HG02870 (cell line): ENCODE results near the gene UIMC1.
"Not testable (repeated sequence)": the region's sequence is repeated elsewhere in the genome, so short reads cannot be mapped to it uniquely, and the experiment has no call there.

ENCODE experiments used
- ATAC-seq: cut with Tn5 transposase; IDR thresholded peaks from one replicate; pipeline ENCODE4 v1.9.1; 2021; ENCODE audit warnings: mild to moderate bottlenecking, moderate library complexity; ENCODE audit not compliant: unreplicated experiment

The UIMC1 gene

GRCh38 chr5:176873011-176873410 lies 133.6 kb downstream of the UIMC1 start:
- ATAC-seq: not testable (repeated sequence)

- not testable (repeated sequence) for ATAC-seq
Observed at GRCh38 chr5:176872586-176872985, 134.0 kb downstream of the UIMC1 start.

GRCh38 chr5:176870644-176871043 lies 135.9 kb downstream of the UIMC1 start:
- ATAC-seq: not testable (repeated sequence)

DNA sequence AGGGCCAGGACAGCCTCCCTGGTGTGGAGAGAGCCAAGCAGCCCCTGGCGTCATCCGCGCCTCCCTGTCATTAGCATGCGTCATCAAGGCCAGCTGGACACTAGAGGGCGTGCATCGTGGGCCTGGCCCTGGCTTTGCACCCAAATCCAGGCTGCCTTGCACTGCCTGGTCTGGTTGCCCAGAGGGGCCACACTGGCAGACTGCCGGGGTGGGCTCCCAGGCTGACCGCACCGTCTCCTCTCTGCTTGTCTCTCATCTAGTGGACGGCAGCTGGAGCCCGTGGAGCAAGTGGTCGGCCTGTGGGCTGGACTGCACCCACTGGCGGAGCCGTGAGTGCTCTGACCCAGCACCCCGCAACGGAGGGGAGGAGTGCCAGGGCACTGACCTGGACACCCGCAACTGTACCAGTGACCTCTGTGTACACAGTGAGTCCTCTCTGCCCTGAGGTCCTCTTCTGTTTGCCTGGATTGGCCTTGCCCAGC lies 136.4 kb downstream of the UIMC1 start:
- no peak for ATAC-seq

DNA sequence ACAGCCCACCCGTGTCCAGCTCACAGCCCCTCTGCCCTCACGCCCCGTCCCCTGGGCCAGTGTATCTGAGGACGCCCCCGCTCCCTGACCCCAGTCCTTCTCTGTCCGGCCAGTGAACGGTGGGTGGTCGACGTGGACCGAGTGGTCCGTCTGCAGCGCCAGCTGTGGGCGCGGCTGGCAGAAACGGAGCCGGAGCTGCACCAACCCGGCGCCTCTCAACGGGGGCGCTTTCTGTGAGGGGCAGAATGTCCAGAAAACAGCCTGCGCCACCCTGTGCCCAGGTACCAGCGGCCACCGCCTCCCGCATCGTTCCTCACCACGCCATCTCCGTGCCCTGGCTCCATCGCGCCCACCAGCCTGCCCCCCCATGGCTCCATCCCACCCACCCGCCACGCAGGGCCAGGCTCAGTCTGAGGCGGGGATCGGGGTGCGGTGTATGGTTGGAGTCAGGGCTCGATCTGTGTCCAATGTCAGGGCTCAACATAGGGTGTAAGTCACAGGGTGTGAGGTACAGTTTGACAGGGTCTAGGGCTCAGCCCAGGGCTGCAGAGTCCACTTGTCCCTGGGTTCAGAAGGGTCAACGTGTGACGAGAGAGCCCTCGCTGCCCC lies 137.0 kb downstream of the UIMC1 start:
- no peak for ATAC-seq

DNA sequence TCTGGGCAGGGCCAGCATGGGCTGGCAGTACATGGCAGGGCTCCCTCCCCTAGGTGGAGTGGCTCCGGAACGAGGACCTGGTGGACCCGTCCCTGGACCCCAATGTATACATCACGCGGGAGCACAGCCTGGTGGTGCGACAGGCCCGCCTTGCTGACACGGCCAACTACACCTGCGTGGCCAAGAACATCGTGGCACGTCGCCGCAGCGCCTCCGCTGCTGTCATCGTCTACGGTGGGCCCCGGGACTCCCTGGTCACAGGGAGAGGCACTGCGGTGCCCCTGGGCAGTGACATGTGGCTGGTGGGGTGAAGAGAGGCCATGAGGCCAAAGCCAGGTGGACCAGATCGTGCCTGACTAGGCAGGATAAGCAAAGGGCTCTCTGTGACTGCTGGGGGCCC lies 137.8 kb downstream of the UIMC1 start:
- ATAC-seq: no peak

GRCh38 chr5:176868126-176868525 lies 138.5 kb downstream of the UIMC1 start:
- no peak for ATAC-seq

- ATAC-seq: no peak
Observed at GRCh38 chr5:176866707-176867310, 139.8 kb downstream of the UIMC1 start.

- no peak for ATAC-seq
Observed at GRCh38 chr5:176865964-176866363, 140.6 kb downstream of the UIMC1 start.

- no peak for ATAC-seq
Observed at GRCh38 chr5:176864755-176865154, 141.8 kb downstream of the UIMC1 start.

GRCh38 chr5:176863765-176864098 lies 142.8 kb downstream of the UIMC1 start:
- no peak for ATAC-seq

GRCh38 chr5:176863041-176863764 lies 143.4 kb downstream of the UIMC1 start:
- no peak for ATAC-seq

GRCh38 chr5:176862330-176862995 lies 144.1 kb downstream of the UIMC1 start:
- ATAC-seq: no peak

GRCh38 chr5:176861276-176861675 lies 145.3 kb downstream of the UIMC1 start:
- no peak for ATAC-seq

- no peak for ATAC-seq
Observed at GRCh38 chr5:176860381-176860780, 146.2 kb downstream of the UIMC1 start.

GRCh38 chr5:176859916-176860315 lies 146.7 kb downstream of the UIMC1 start:
- ATAC-seq: no peak

DNA sequence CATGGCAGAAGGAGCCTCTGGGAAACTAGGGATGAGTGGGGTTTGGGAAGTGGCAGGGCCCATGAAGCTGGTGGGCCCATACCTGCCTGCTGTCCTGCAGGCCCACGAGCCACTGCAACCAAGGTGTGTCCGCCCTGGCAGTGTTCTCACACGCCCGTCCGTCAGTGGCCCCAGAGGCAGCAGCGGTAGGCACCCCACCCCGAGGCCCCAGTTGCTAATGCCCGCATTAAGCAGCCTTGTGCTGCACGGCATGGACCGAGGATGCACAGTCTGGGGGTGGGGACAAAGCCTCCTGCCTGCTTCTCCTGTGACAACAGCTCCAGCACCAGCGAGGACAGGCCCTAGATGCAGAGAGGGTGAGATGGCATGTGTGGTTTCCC lies 148.7 kb downstream of the UIMC1 start:
- ATAC-seq: no peak

GRCh38 chr5:176857216-176857893 lies 149.2 kb downstream of the UIMC1 start:
- no peak for ATAC-seq

GRCh38 chr5:176856746-176857145 lies 149.8 kb downstream of the UIMC1 start:
- no peak for ATAC-seq

DNA sequence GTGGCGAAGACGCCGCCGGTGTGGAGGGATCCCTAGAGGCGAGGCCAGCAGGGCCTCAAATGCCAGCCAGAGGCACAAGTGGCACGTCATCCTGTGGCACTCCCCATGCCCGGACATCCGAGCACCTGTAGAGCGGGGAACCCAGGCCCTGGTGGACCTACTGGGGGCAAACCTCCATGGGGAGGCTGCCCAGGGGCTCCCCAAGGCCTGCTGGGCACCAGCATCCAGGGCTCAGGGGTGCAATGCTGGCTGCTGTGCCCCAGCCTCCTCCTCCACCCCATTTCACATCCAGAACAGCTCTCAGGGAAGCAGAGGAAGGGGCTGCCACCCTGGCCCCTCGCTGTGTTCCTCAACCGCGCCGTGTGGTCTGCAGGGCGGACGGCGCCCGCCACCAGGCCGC lies 151.0 kb downstream of the UIMC1 start:
- no peak for ATAC-seq
